ENCODE measurements around the gene RNPS1.

RNPS1 gene

GRCh38 chr16:2213817-2214718 is 53.9 kb downstream of the RNPS1 start:
- DNase-seq (ENCODE audit: low read depth): no peak

- no peak for DNase-seq (ENCODE audit: low read depth)
Measured at GRCh38 chr16:2212362-2213324, 55.3 kb downstream of the RNPS1 start.

- DNase-seq (ENCODE audit: low read depth): no peak
Measured at GRCh38 chr16:2211923-2212347, 56.0 kb downstream of the RNPS1 start.

- no peak for DNase-seq (ENCODE audit: low read depth)
Measured at GRCh38 chr16:2210386-2211365, 57.2 kb downstream of the RNPS1 start, which contains the start of gene BRICD5. TSS of gene BRICD5 (minus strand) at chr16:2210863. CDS start at chr16:2210833, 30 bp downstream.

GRCh38 chr16:2210009-2210332 is 58.0 kb downstream of the RNPS1 start:
- DNase-seq (ENCODE audit: low read depth): no peak

GRCh38 chr16:2209258-2210008 is 58.5 kb downstream of the RNPS1 start:
- no peak for DNase-seq (ENCODE audit: low read depth)

- DNase-seq (ENCODE audit: low read depth): no peak
Measured at GRCh38 chr16:2208772-2209171, 59.2 kb downstream of the RNPS1 start.

- no peak for DNase-seq (ENCODE audit: low read depth)
Measured at GRCh38 chr16:2208308-2208707, 59.6 kb downstream of the RNPS1 start.

- no peak for DNase-seq (ENCODE audit: low read depth)
Measured at GRCh38 chr16:2207872-2208271, 60.1 kb downstream of the RNPS1 start.

- DNase-seq (ENCODE audit: low read depth): no peak
Measured at GRCh38 chr16:2206780-2207433, 61.0 kb downstream of the RNPS1 start.

GRCh38 chr16:2206420-2206779 is 61.5 kb downstream of the RNPS1 start:
- DNase-seq (ENCODE audit: low read depth): no peak

GRCh38 chr16:2205967-2206313 is 62.0 kb downstream of the RNPS1 start:
- no peak for DNase-seq (ENCODE audit: low read depth)

- DNase-seq (ENCODE audit: low read depth): peak; percentile 85
Measured at GRCh38 chr16:2205104-2205966, 62.6 kb downstream of the RNPS1 start, which contains the start of gene MLST8. TSS of gene MLST8 (plus strand) at chr16:2205454. CDS start at chr16:2206086, 632 bp downstream.

- no peak for DNase-seq (ENCODE audit: low read depth)
Measured at GRCh38 chr16:2204416-2205103, 63.4 kb downstream of the RNPS1 start.
